Stimulated activated naive CD4-positive, alpha-beta T cell treated with Interleukin-2 at 50 U/mL for 16 hours (primary cell): Measurements from ENCODE around the gene MAP4K2.
"Not testable (repeated sequence)": the region's sequence is repeated elsewhere in the genome, so short reads cannot be mapped to it uniquely, and the experiment has no call there.

Experiments
- DNase-seq: peaks from one replicate; lab custom pipeline; 2025; lab: John Stamatoyannopoulos, UW

Gene MAP4K2

GRCh38 chr11:64838600-64839334 is 35.8 kb upstream of the MAP4K2 start:
- DNase-seq, result no peak

GRCh38 chr11:64837887-64838351 is 34.9 kb upstream of the MAP4K2 start:
- DNase-seq, result no peak

GRCh38 chr11:64836448-64837072 is 33.5 kb upstream of the MAP4K2 start:
- DNase-seq, result no peak

GRCh38 chr11:64835616-64836447 is 32.8 kb upstream of the MAP4K2 start:
- no peak for DNase-seq

- DNase-seq, result no peak
Measured at GRCh38 chr11:64834723-64835615, 32.0 kb upstream of the MAP4K2 start.

- no peak for DNase-seq
Measured at GRCh38 chr11:64834031-64834722, 31.2 kb upstream of the MAP4K2 start.

- DNase-seq, result no peak
Measured at GRCh38 chr11:64833509-64833908, 30.5 kb upstream of the MAP4K2 start.

- DNase-seq, result no peak
Measured at GRCh38 chr11:64833198-64833502, 30.1 kb upstream of the MAP4K2 start.

- no peak for DNase-seq
Measured at GRCh38 chr11:64832467-64833197, 29.6 kb upstream of the MAP4K2 start.

- DNase-seq, result no peak
Measured at GRCh38 chr11:64831411-64831891, 28.4 kb upstream of the MAP4K2 start.

- no peak for DNase-seq
Measured at GRCh38 chr11:64829536-64830251, 26.7 kb upstream of the MAP4K2 start.

- no peak for DNase-seq
Measured at GRCh38 chr11:64827451-64827839, 24.4 kb upstream of the MAP4K2 start.

- no peak for DNase-seq
Measured at GRCh38 chr11:64826578-64827450, 23.8 kb upstream of the MAP4K2 start.

- no peak for DNase-seq
Measured at GRCh38 chr11:64826062-64826461, 23.0 kb upstream of the MAP4K2 start.

- no peak for DNase-seq
Measured at GRCh38 chr11:64823568-64824119, 20.6 kb upstream of the MAP4K2 start.

- DNase-seq, result no peak
Measured at GRCh38 chr11:64817476-64817875, 14.5 kb upstream of the MAP4K2 start.

GRCh38 chr11:64815433-64815832 is 12.4 kb upstream of the MAP4K2 start:
- not testable (repeated sequence) for DNase-seq

GRCh38 chr11:64814712-64815187 is 11.7 kb upstream of the MAP4K2 start:
- DNase-seq, result no peak
